Stimulated activated CD8-positive, alpha-beta memory T cell treated with anti-CD3 and anti-CD28 coated beads, Interleukin-15, amount 100 ng/mL, for 24 hours (primary cell): ENCODE data around the gene EHD3.

Source experiments
- DNase-seq: peaks from one replicate; pipeline ENCODE4 v3.0.0-alpha.2; 2020; ENCODE audit warnings: low read depth

Gene EHD3

GRCh38 chr2:31213601-31214443 lies 20.1 kb upstream of the EHD3 start:
- no peak for DNase-seq

GRCh38 chr2:31214444-31214915 lies 19.5 kb upstream of the EHD3 start:
- DNase-seq, result no peak

- DNase-seq, result no peak
These were observed 17.2 kb upstream of the EHD3 start for GRCh38 chr2:31216734-31217133.

GRCh38 chr2:31217465-31218200 lies 16.3 kb upstream of the EHD3 start, which contains the start of gene CAPN14:
Gene CAPN14, minus strand, starts transcription at chr2:31217515. Its CDS starts 12,068 bp downstream, at chr2:31205447.
- DNase-seq, result no peak

GRCh38 chr2:31219131-31219969 lies 14.6 kb upstream of the EHD3 start:
- DNase-seq, result no peak

- no peak for DNase-seq
These were observed 12.4 kb upstream of the EHD3 start for GRCh38 chr2:31221544-31221943.

- DNase-seq, result no peak
These were observed 11.9 kb upstream of the EHD3 start for GRCh38 chr2:31222071-31222470.

- no peak for DNase-seq
These were observed 10.9 kb upstream of the EHD3 start for GRCh38 chr2:31223026-31223425.

GRCh38 chr2:31223749-31224148 lies 10.2 kb upstream of the EHD3 start:
- DNase-seq, result no peak

GRCh38 chr2:31226266-31226665 lies 7.7 kb upstream of the EHD3 start:
- DNase-seq, result no peak

GRCh38 chr2:31227110-31227509 lies 6.8 kb upstream of the EHD3 start:
- DNase-seq, result no peak

GRCh38 chr2:31227711-31228125 lies 6.2 kb upstream of the EHD3 start:
- DNase-seq, result no peak

- no peak for DNase-seq
These were observed 5.2 kb upstream of the EHD3 start for GRCh38 chr2:31228717-31229116.

GRCh38 chr2:31230751-31231150 lies 3.2 kb upstream of the EHD3 start:
- no peak for DNase-seq

- no peak for DNase-seq
These were observed 2.2 kb upstream of the EHD3 start for GRCh38 chr2:31231571-31232302.

- no peak for DNase-seq
These were observed 1.4 kb upstream of the EHD3 start for GRCh38 chr2:31232586-31232985.

- DNase-seq, result no peak
These were observed 721 bp upstream of the EHD3 start for GRCh38 chr2:31233231-31233630.

- DNase-seq, result no peak
These were observed 941 bp downstream of the EHD3 start for GRCh38 chr2:31234683-31235503.

GRCh38 chr2:31235504-31235902 lies 1.6 kb downstream of the EHD3 start:
- DNase-seq, result no peak

- DNase-seq, result no peak
These were observed 2.7 kb downstream of the EHD3 start for GRCh38 chr2:31236433-31237205.
